Mesenchymal stem cell (in vitro differentiated cells and primary cell): ENCODE measurements around the gene CROCC2.

ENCODE experiments used
- DNase-seq: peaks from one replicate; pipeline ENCODE4 v3.0.0-alpha.2; 2013
- H2AFZ ChIP-seq: one replicate; pipeline ENCODE4 v1.6.1; 2013; ENCODE audit warnings: low read depth, mild to moderate bottlenecking, control low read depth, inconsistent platforms, low read length, moderate library complexity
- H2AK5ac ChIP-seq: 2 replicates; pipeline ENCODE4 v1.6.1; 2013; ENCODE audit warnings: low read length, moderate library complexity, mild to moderate bottlenecking, inconsistent platforms; ENCODE audit not compliant: severe bottlenecking
- H2BK120ac ChIP-seq: one replicate; pipeline ENCODE4 v1.6.1; 2013; ENCODE audit warnings: low read depth, mild to moderate bottlenecking, inconsistent platforms, low read length, moderate library complexity
- H2BK12ac ChIP-seq, 2 experiments: one replicate each; pipeline ENCODE4 v1.6.1; 2013; ENCODE audit warnings: inconsistent platforms in 2 of 2, low read length in 2 of 2, mild to moderate bottlenecking in 2 of 2, moderate library complexity in 2 of 2, control low read depth in 1 of 2
- H2BK15ac ChIP-seq: one replicate; pipeline ENCODE4 v1.6.1; 2013; ENCODE audit warnings: mild to moderate bottlenecking, low read depth, inconsistent platforms; ENCODE audit not compliant: poor library complexity, severe bottlenecking
- H2BK5ac ChIP-seq: 2 replicates; pipeline ENCODE4 v1.6.1; 2013; ENCODE audit warnings: low read depth, mild to moderate bottlenecking, low read length, control low read depth, inconsistent platforms; ENCODE audit not compliant: poor library complexity, severe bottlenecking
- H3K14ac ChIP-seq, 2 experiments: one replicate each; pipeline ENCODE4 v1.6.1; 2013; ENCODE audit warnings: inconsistent platforms in 2 of 2, low read length in 2 of 2, control low read depth in 1 of 2, mild to moderate bottlenecking in 1 of 2, moderate library complexity in 1 of 2
- H3K18ac ChIP-seq, 2 experiments: one replicate each; pipeline ENCODE4 v1.6.1; 2013; ENCODE audit warnings: inconsistent platforms in 2 of 2, low read length in 2 of 2, control low read depth in 1 of 2, low read depth in 1 of 2, mild to moderate bottlenecking in 1 of 2
- H3K23ac ChIP-seq, 2 experiments: one replicate each; pipeline ENCODE4 v1.6.1; 2013; ENCODE audit warnings: inconsistent platforms in 2 of 2, low read length in 2 of 2, mild to moderate bottlenecking in 2 of 2, moderate library complexity in 2 of 2, control low read depth in 1 of 2
- H3K27ac ChIP-seq: 2 replicates; pipeline ENCODE4 v1.5.1; 2013; ENCODE audit warnings: mild to moderate bottlenecking, moderate library complexity, low read length, control low read depth, inconsistent platforms; ENCODE audit not compliant: poor library complexity, severe bottlenecking
- H3K27me3 ChIP-seq, 2 experiments: 2 replicates each; pipeline versions ENCODE4 v1.6.1 to v1.7.0; 2013; ENCODE audit warnings: low read length in 2 of 2, mild to moderate bottlenecking in 2 of 2, moderate library complexity in 2 of 2, control low read depth in 1 of 2, inconsistent platforms in 1 of 2; ENCODE audit not compliant: control insufficient read depth in 1 of 2, insufficient read depth in 1 of 2
- H3K36me3 ChIP-seq, 2 experiments: 2 replicates each; pipeline versions ENCODE4 v1.6.1 to v1.7.0; 2013; ENCODE audit warnings: low read length in 2 of 2, control low read depth in 1 of 2, inconsistent platforms in 1 of 2, low read depth in 1 of 2, mild to moderate bottlenecking in 1 of 2; ENCODE audit not compliant: insufficient read depth in 2 of 2, control insufficient read depth in 1 of 2
- H3K4ac ChIP-seq, 2 experiments: one replicate each; pipeline ENCODE4 v1.6.1; 2013; ENCODE audit warnings: inconsistent platforms in 2 of 2, low read length in 2 of 2, mild to moderate bottlenecking in 2 of 2, moderate library complexity in 2 of 2, control low read depth in 1 of 2, low read depth in 1 of 2
- H3K4me1 ChIP-seq: 2 replicates; pipeline ENCODE4 v1.6.1; 2013; ENCODE audit warnings: low read depth, low read length, control low read depth; ENCODE audit not compliant: control insufficient read depth, insufficient read depth
- H3K4me2 ChIP-seq: 2 replicates; pipeline ENCODE4 v1.6.1; 2013; ENCODE audit warnings: low read length, mild to moderate bottlenecking, inconsistent platforms; ENCODE audit not compliant: poor library complexity, severe bottlenecking
- H3K4me3 ChIP-seq, 2 experiments: 2 replicates each; pipeline versions ENCODE4 v1.5.1 to v1.7.0; 2013; ENCODE audit warnings: low read length in 2 of 2, mild to moderate bottlenecking in 2 of 2, control low read depth in 1 of 2, low read depth in 1 of 2; ENCODE audit not compliant: insufficient read depth in 1 of 2
- H3K79me1 ChIP-seq: replicated peaks from 2 replicates; pipeline ENCODE4 v1.6.1; 2013; ENCODE audit warnings: mild to moderate bottlenecking, control low read depth, low read length, inconsistent platforms; ENCODE audit not compliant: poor library complexity, severe bottlenecking
- H3K9ac ChIP-seq: 2 replicates; pipeline ENCODE4 v1.7.0; 2013; ENCODE audit warnings: mild to moderate bottlenecking, low read length, moderate library complexity
- H3K9me3 ChIP-seq: 2 replicates; pipeline ENCODE4 v1.7.0; 2013; ENCODE audit warnings: mild to moderate bottlenecking, low read length; ENCODE audit not compliant: control insufficient read depth
- H4K8ac ChIP-seq: one replicate; pipeline ENCODE4 v1.6.1; 2013; ENCODE audit warnings: inconsistent platforms, mild to moderate bottlenecking, low read length, moderate library complexity
- H4K91ac ChIP-seq: one replicate; pipeline ENCODE4 v1.6.1; 2013; ENCODE audit warnings: mild to moderate bottlenecking, low read length, inconsistent platforms
- WGBS: methylation state at CpG from one replicate; pipeline ENCODE4 v1.1.7; 2013; ENCODE audit warnings: mixed read lengths; 5-methylcytosine and 5-hydroxymethylcytosine counted together

CROCC2 gene

GRCh38 chr2:241040081-241040803 is 134.1 kb downstream of the CROCC2 start:
- no peak overlapping the region for H3K4me3 ChIP-seq
- H3K27ac ChIP-seq, result no peak overlapping the region
- H2BK12ac ChIP-seq, result no peak overlapping the region
- no peak overlapping the region for H2BK5ac ChIP-seq
- no peak overlapping the region for H2BK15ac ChIP-seq
- H3K4ac ChIP-seq, result no peak overlapping the region
- H4K8ac ChIP-seq, result no peak overlapping the region
- no peak overlapping the region for H3K23ac ChIP-seq
- H3K4me1 ChIP-seq, result peaks cover 9% of the 10 kb centered on the region
- no peak overlapping the region for H3K14ac ChIP-seq
- H3K9me3 ChIP-seq, result no peaks in the 10 kb centered on the region
- H2AK5ac ChIP-seq, result no peak overlapping the region
- peaks cover 0 to 47% of the 10 kb centered on the region in 2 experiments for H3K27me3 ChIP-seq
- no peak overlapping the region for H4K91ac ChIP-seq
- no peak overlapping the region for H3K4me2 ChIP-seq
- H3K9ac ChIP-seq, result no peak overlapping the region
- no peak overlapping the region for H3K18ac ChIP-seq
- 92% methylated on average over 13 of the region's 13 CpGs for WGBS
- no peak overlapping the region for H2AFZ ChIP-seq
- no peaks in the 10 kb centered on the region for H3K79me1 ChIP-seq
- no peak overlapping the region for H2BK120ac ChIP-seq
- no peak for DNase-seq
- peaks cover 3 to 93% of the 10 kb centered on the region in 2 experiments for H3K36me3 ChIP-seq

GRCh38 chr2:241041589-241042158 is 135.5 kb downstream of the CROCC2 start:
- WGBS, result 73% methylated on average over 5 of the region's 5 CpGs
- H3K14ac ChIP-seq, result no peak overlapping the region
- no peak overlapping the region for H2BK12ac ChIP-seq

More at GRCh38 chr2:241041589-241042158, 135.5 kb downstream of the CROCC2 start:
- peaks cover 1 to 100% of the 10 kb centered on the region in 2 experiments for H3K36me3 ChIP-seq
- H2BK120ac ChIP-seq, result no peak overlapping the region
- H3K4ac ChIP-seq, result no peak overlapping the region
- peaks cover 3% of the 10 kb centered on the region for H3K4me1 ChIP-seq
- no peak overlapping the region for H3K23ac ChIP-seq
- H2BK5ac ChIP-seq, result no peak overlapping the region
- no peaks in the 10 kb centered on the region for H3K9me3 ChIP-seq
- H2AK5ac ChIP-seq, result no peak overlapping the region
- no peak overlapping the region for H4K8ac ChIP-seq
- H2BK15ac ChIP-seq, result no peak overlapping the region
- no peak overlapping the region for H3K9ac ChIP-seq
- H3K4me3 ChIP-seq, result no peak overlapping the region
- peaks cover 0 to 38% of the 10 kb centered on the region in 2 experiments for H3K27me3 ChIP-seq
- no peak overlapping the region for H3K18ac ChIP-seq
- H2AFZ ChIP-seq, result no peak overlapping the region
- H4K91ac ChIP-seq, result no peak overlapping the region
- no peak for DNase-seq
- no peak overlapping the region for H3K4me2 ChIP-seq
- H3K27ac ChIP-seq, result no peak overlapping the region
- H3K79me1 ChIP-seq, result no peaks in the 10 kb centered on the region
